RWPE2 (cell line): Measurements from ENCODE around the gene MACROD2.

Experiments
- ATAC-seq: fragments of 200-7000 bp; cut with Tn5 transposase; 3 replicates; pipeline ENCODE4 v1.9.1; 2021; ENCODE audit warnings: low read depth
- DNase-seq: peaks from one replicate; pipeline ENCODE4 v3.0.0-alpha.2; 2020; ENCODE audit warnings: low spot score
- H3K27ac ChIP-seq: fragments of 450-650 bp; 2 replicates; pipeline ENCODE4 v1.5.1; 2017; ENCODE audit warnings: mild to moderate bottlenecking; ENCODE audit not compliant: poor library complexity, severe bottlenecking
- H3K27me3 ChIP-seq: fragments of 250-450 bp; sonication (Bioruptor Pico); 2 replicates; pipeline ENCODE4 v1.5.1; 2021; ENCODE audit warnings: mild to moderate bottlenecking, moderate library complexity; ENCODE audit not compliant: insufficient read depth, poor library complexity, severe bottlenecking
- H3K36me3 ChIP-seq: fragments of 250-450 bp; sonication (Bioruptor Pico); 2 replicates; pipeline ENCODE4 v1.5.1; 2020; ENCODE audit warnings: low read depth, mild to moderate bottlenecking, moderate library complexity
- H3K4me1 ChIP-seq: fragments of 250-450 bp; sonication (Bioruptor Pico); 2 replicates; pipeline ENCODE4 v1.5.1; 2021; ENCODE audit warnings: mild to moderate bottlenecking, moderate library complexity; ENCODE audit not compliant: insufficient read depth, poor library complexity, severe bottlenecking
- H3K4me3 ChIP-seq: fragments of 250-450 bp; sonication (Bioruptor Pico); 2 replicates; pipeline ENCODE4 v1.5.1; 2021; ENCODE audit warnings: mild to moderate bottlenecking, moderate library complexity; ENCODE audit not compliant: severe bottlenecking
- H3K9me3 ChIP-seq: fragments of 250-450 bp; sonication (Bioruptor Pico); 2 replicates; pipeline ENCODE4 v1.5.1; 2021; ENCODE audit warnings: mild to moderate bottlenecking, moderate library complexity; ENCODE audit not compliant: severe bottlenecking
- CTCF ChIP-seq: fragments of 450-650 bp; IDR thresholded peaks from one replicate; pipeline ENCODE4 v1.5.1; 2017; ENCODE audit warnings: mild to moderate bottlenecking, moderate library complexity; ENCODE audit not compliant: poor library complexity, severe bottlenecking

Gene MACROD2

GRCh38 chr20:14432597-14432996 is 437.3 kb downstream of the MACROD2 start:
- DNase-seq = no peak
- Histone ChIP-seq H3K4me1 (peaks cover 24% of the 10 kb centered on the region), H3K9me3 (no peaks in the 10 kb centered on the region), H3K36me3 (no peaks in the 10 kb centered on the region), H3K27ac (no peak overlapping the region), H3K4me3 (no peak overlapping the region), H3K27me3 (no peaks in the 10 kb centered on the region)
- TF ChIP-seq CTCF = no peak
- ATAC-seq = no peak

GRCh38 chr20:14434384-14435136 is 439.2 kb downstream of the MACROD2 start:
- Histone ChIP-seq H3K27me3 (no peaks in the 10 kb centered on the region), H3K36me3 (no peaks in the 10 kb centered on the region), H3K9me3 (no peaks in the 10 kb centered on the region), H3K4me1 (peaks cover 18% of the 10 kb centered on the region), H3K4me3 (no peak overlapping the region), H3K27ac (peak overlapping the region; percentile 81)
- no peak for TF ChIP-seq CTCF
- peak; percentile 82 for DNase-seq
- ATAC-seq = peak; percentile 99

GRCh38 chr20:14441201-14441600 is 445.9 kb downstream of the MACROD2 start:
- DNase-seq (no peak), ATAC-seq (0 out of 3 replicates have a peak, but pooled peaks have one; percentile 18)
- Histone ChIP-seq H3K9me3 (no peaks in the 10 kb centered on the region), H3K4me3 (no peak overlapping the region), H3K36me3 (no peaks in the 10 kb centered on the region), H3K27ac (no peak overlapping the region), H3K27me3 (no peaks in the 10 kb centered on the region), H3K4me1 (peaks cover 13% of the 10 kb centered on the region)
- no peak for TF ChIP-seq CTCF

GRCh38 chr20:14444106-14444505 is 448.8 kb downstream of the MACROD2 start:
- Histone ChIP-seq H3K4me3 (no peak overlapping the region), H3K36me3 (no peaks in the 10 kb centered on the region), H3K9me3 (no peaks in the 10 kb centered on the region), H3K27me3 (no peaks in the 10 kb centered on the region), H3K4me1 (peaks cover 17% of the 10 kb centered on the region), H3K27ac (no peak overlapping the region)
- DNase-seq = no peak
- TF ChIP-seq CTCF = no peak
- ATAC-seq = no peak

GRCh38 chr20:14445310-14445709 is 450.0 kb downstream of the MACROD2 start:
- no peak for TF ChIP-seq CTCF
- H3K4me3 ChIP-seq = no peak overlapping the region
- no peaks in the 10 kb centered on the region for H3K27me3 ChIP-seq
- peak; percentile 80 for ATAC-seq
- H3K9me3 ChIP-seq = no peaks in the 10 kb centered on the region
- DNase-seq = no peak
- H3K27ac ChIP-seq = peak overlapping the region; percentile 38
- H3K36me3 ChIP-seq = no peaks in the 10 kb centered on the region
- peaks cover 28% of the 10 kb centered on the region for H3K4me1 ChIP-seq
